ENCODE data around the gene MROH8. TPM values are rescaled to one million over a fixed set of nuclear protein-coding genes. Genes with fewer than 3 reads are reported as not detected.

MROH8 gene
- total RNA-seq, 2 experiments from 2014 or later, result 2.1 to 3.1 TPM

- TF ChIP-seq CTCF (IDR thresholded peaks at IDR 0.05), result no peak
- POLR2A ChIA-PET, result no interaction called here
Measured at GRCh38 chr20:37120497-37120896, 58.9 kb downstream of the MROH8 start.

GRCh38 chr20:37119356-37120036, 59.9 kb downstream of the MROH8 start:
- intact Hi-C loops (cut with micrococcal nuclease), result no loop called here
- H3K36me3 Mint-ChIP-seq (ENCODE audit: low read depth), result no peaks in the 10 kb centered on the region
- no peak for TF ChIP-seq CTCF (IDR thresholded peaks at IDR 0.05)
- no peaks in the 10 kb centered on the region for H3K9me3 Mint-ChIP-seq
- H3K4me3 Mint-ChIP-seq, result no peak overlapping the region
- ATAC-seq (no peak), DNase-seq (no peak)
- no peaks in the 10 kb centered on the region for H3K27me3 Mint-ChIP-seq
- CTCF ChIA-PET, result no interaction called here
- no peak overlapping the region for H3K27ac Mint-ChIP-seq
- POLR2A ChIA-PET, result no interaction called here
- H3K4me1 Mint-ChIP-seq (ENCODE audit: low read depth), result no peaks in the 10 kb centered on the region

More at GRCh38 chr20:37120497-37120896, 58.9 kb downstream of the MROH8 start:
- H3K4me3 Mint-ChIP-seq, result no peak overlapping the region
- H3K36me3 Mint-ChIP-seq (ENCODE audit: low read depth), result no peaks in the 10 kb centered on the region
- DNase-seq (no peak), ATAC-seq (no peak)
- H3K27me3 Mint-ChIP-seq, result no peaks in the 10 kb centered on the region
- no peaks in the 10 kb centered on the region for H3K9me3 Mint-ChIP-seq
- intact Hi-C loops (cut with micrococcal nuclease), result no loop called here
- CTCF ChIA-PET, result no interaction called here
- no peak overlapping the region for H3K27ac Mint-ChIP-seq
- no peaks in the 10 kb centered on the region for H3K4me1 Mint-ChIP-seq (ENCODE audit: low read depth)

GRCh38 chr20:37114012-37114411, 65.3 kb downstream of the MROH8 start:
- H3K9me3 Mint-ChIP-seq, result no peaks in the 10 kb centered on the region
- ChIA-PET POLR2A (no interaction called here), CTCF (interaction anchor here (0.6 kb wide), 1 partner anchor 225 kb away, joined by 3 read pairs; no protein-coding TSS in a partner anchor)
- intact Hi-C loops (cut with micrococcal nuclease), result no loop called here
- H3K4me3 Mint-ChIP-seq, result no peak overlapping the region
- TF ChIP-seq CTCF (IDR thresholded peaks at IDR 0.05), result no peak
- H3K4me1 Mint-ChIP-seq (ENCODE audit: low read depth), result no peaks in the 10 kb centered on the region
- H3K27me3 Mint-ChIP-seq, result no peaks in the 10 kb centered on the region
- no peaks in the 10 kb centered on the region for H3K36me3 Mint-ChIP-seq (ENCODE audit: low read depth)
- DNase-seq, result no peak
- no peak overlapping the region for H3K27ac Mint-ChIP-seq
- no peak for ATAC-seq

- Mint-ChIP-seq H3K9me3 (no peaks in the 10 kb centered on the region), H3K36me3 (ENCODE audit: low read depth) (no peaks in the 10 kb centered on the region), H3K27ac (no peak overlapping the region), H3K4me1 (ENCODE audit: low read depth) (no peaks in the 10 kb centered on the region), H3K27me3 (no peaks in the 10 kb centered on the region), H3K4me3 (no peak overlapping the region)
- ChIA-PET POLR2A (no interaction called here), CTCF (interaction anchor here (0.9 kb wide), 1 partner anchor 83 kb away, joined by 3 read pairs; no protein-coding TSS in a partner anchor)
- intact Hi-C loops (cut with micrococcal nuclease), result no loop called here
- no peak for DNase-seq
- peak; percentile 39 for ATAC-seq
- no peak for TF ChIP-seq CTCF (IDR thresholded peaks at IDR 0.05)
Measured at GRCh38 chr20:37111926-37112455, 67.4 kb downstream of the MROH8 start.

- Mint-ChIP-seq H3K27me3 (no peaks in the 10 kb centered on the region), H3K36me3 (ENCODE audit: low read depth) (no peaks in the 10 kb centered on the region), H3K4me3 (no peak overlapping the region), H3K9me3 (no peaks in the 10 kb centered on the region), H3K4me1 (ENCODE audit: low read depth) (no peaks in the 10 kb centered on the region), H3K27ac (no peak overlapping the region)
- TF ChIP-seq CTCF (IDR thresholded peaks at IDR 0.05), result no peak
- ATAC-seq (no peak), DNase-seq (no peak)
- intact Hi-C loops (cut with micrococcal nuclease), result no loop called here
- ChIA-PET POLR2A (interaction anchor here (1.3 kb wide), 1 partner anchor 14 kb away, joined by 4 read pairs; no protein-coding TSS in a partner anchor), CTCF (no interaction called here)
Measured at GRCh38 chr20:37108676-37109075, 70.7 kb downstream of the MROH8 start.
